ENCODE measurements around the gene VDAC1. TPM values are rescaled to one million over a fixed set of nuclear protein-coding genes. Genes with fewer than 3 reads are reported as not detected.
"Not testable (repeated sequence)": the region's sequence is repeated elsewhere in the genome, so short reads cannot be mapped to it uniquely, and the experiment has no call there.

Gene VDAC1
- total RNA-seq, 1 experiment from 2014 or later = 317 TPM

DNA sequence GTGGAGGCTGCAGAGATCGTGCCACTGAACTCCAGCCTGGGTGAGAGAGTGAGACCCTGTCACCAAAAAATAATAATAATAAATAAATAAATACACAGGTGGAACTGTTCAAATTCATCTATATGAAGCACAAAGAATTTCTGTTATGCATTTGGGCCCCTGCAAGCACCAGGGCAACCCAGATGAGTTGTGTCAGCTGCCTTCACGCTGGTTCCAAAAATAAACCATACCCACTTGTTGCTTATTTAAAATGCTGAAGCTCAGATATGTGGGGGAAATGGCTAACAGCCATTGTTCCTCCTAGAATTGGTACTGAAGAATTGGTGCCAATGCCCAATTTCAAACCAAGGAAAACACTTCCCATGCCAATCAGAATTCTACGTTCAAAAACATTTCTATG lies 25.8 kb downstream of the VDAC1 start:
- no peaks in the 10 kb centered on the region for H3K9me3 Mint-ChIP-seq (ENCODE audit: unreplicated experiment)
- Histone ChIP-seq H3K4me3 (ENCODE audit: low read depth, low read length) (no peak overlapping the region), H3K9me3 (no peaks in the 10 kb centered on the region), H3K36me3 (ENCODE audit: control insufficient read depth, insufficient read depth, low read length) (peaks cover 1% of the 10 kb centered on the region; the same call in 1 of the 2 replicates), H3K27me3 (replicated peaks; ENCODE audit: control insufficient read depth, insufficient read depth, low read length) (no peaks in the 10 kb centered on the region), H3K4me1 (no peaks in the 10 kb centered on the region)
- CTCF ChIA-PET = interaction anchor here (0.6 to 1.4 kb wide), 2 partner anchors 27 to 659 kb away, joined by 4 read pairs; no protein-coding TSS in a partner anchor
- DNase-seq = no peak
- no peaks in the 10 kb centered on the region for H3K4me1 Mint-ChIP-seq (ENCODE audit: low read depth, unreplicated experiment)
- no TSS peak for BruUV-seq (replicated peaks)
- peaks cover 99% of the 10 kb centered on the region for H3K36me3 Mint-ChIP-seq (ENCODE audit: insufficient read depth, unreplicated experiment)
- intact Hi-C loops (cut with micrococcal nuclease; ENCODE audit: unreplicated experiment) = no loop called here
- H3K27ac Mint-ChIP-seq (ENCODE audit: unreplicated experiment) = no peak overlapping the region
- H3K27me3 Mint-ChIP-seq (ENCODE audit: insufficient read depth, unreplicated experiment) = no peaks in the 10 kb centered on the region
- no peak overlapping the region for H3K4me3 Mint-ChIP-seq (ENCODE audit: unreplicated experiment)
- no peak for TF ChIP-seq CTCF (IDR thresholded peaks at IDR 0.05; ENCODE audit: insufficient read depth in 1 of 2, low read depth in 1 of 2, low read length in 1 of 2, severe bottlenecking in 1 of 2, unreplicated experiment in 1 of 2)
- POLR2A ChIA-PET = no interaction called here

GRCh38 chr5:133977858-133978257 lies 26.9 kb downstream of the VDAC1 start:
- H3K4me3 ChIP-seq (ENCODE audit: low read depth, low read length) = no peak overlapping the region
- no peaks in the 10 kb centered on the region for H3K27me3 ChIP-seq (replicated peaks; ENCODE audit: control insufficient read depth, insufficient read depth, low read length)
- no peak for DNase-seq
- H3K4me1 ChIP-seq = no peaks in the 10 kb centered on the region
- CTCF ChIA-PET = interaction anchor here (1.4 kb wide), 1 partner anchor 19 kb away, joined by 3 read pairs; no protein-coding TSS in a partner anchor
- Mint-ChIP-seq H3K4me1 (ENCODE audit: low read depth, unreplicated experiment) (peaks cover 4% of the 10 kb centered on the region), H3K36me3 (ENCODE audit: insufficient read depth, unreplicated experiment) (peaks cover 100% of the 10 kb centered on the region), H3K27ac (ENCODE audit: unreplicated experiment) (no peak overlapping the region), H3K27me3 (ENCODE audit: insufficient read depth, unreplicated experiment) (no peaks in the 10 kb centered on the region), H3K9me3 (ENCODE audit: unreplicated experiment) (no peaks in the 10 kb centered on the region), H3K4me3 (ENCODE audit: unreplicated experiment) (no peak overlapping the region)
- POLR2A ChIA-PET = no interaction called here
- H3K9me3 ChIP-seq = no peaks in the 10 kb centered on the region
- intact Hi-C loops (cut with micrococcal nuclease; ENCODE audit: unreplicated experiment) = no loop called here
- TF ChIP-seq CTCF (IDR thresholded peaks at IDR 0.05; ENCODE audit: insufficient read depth in 1 of 2, low read depth in 1 of 2, low read length in 1 of 2, severe bottlenecking in 1 of 2, unreplicated experiment in 1 of 2) = no peak
- peaks cover 1% of the 10 kb centered on the region; the same call in 1 of the 2 replicates for H3K36me3 ChIP-seq (ENCODE audit: control insufficient read depth, insufficient read depth, low read length)
- BruUV-seq (replicated peaks) = no TSS peak

GRCh38 chr5:133977161-133977787 lies 27.5 kb downstream of the VDAC1 start:
- no peak overlapping the region for H3K27ac Mint-ChIP-seq (ENCODE audit: unreplicated experiment)

DNA sequence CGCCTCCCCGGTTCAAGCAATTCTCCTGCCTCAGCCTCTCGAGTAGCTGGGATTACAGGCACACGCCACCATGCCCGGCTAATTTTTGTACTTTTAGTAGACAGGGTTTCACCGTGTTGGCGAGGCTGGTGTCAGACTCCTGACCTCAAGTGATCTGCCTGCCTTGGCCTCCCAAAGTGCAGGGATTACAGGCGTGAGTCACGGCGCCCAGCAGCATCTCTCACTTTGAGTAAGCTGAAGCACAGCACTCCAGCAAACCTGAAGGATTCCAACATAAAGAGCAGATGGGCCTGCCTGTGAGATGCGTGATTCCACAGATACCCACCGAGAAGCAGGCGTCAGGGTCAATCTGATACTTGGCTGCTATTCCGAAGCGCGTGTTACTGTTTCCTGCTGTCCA lies 29.2 kb downstream of the VDAC1 start:
- H3K27ac Mint-ChIP-seq (ENCODE audit: unreplicated experiment); H3K4me3 ChIP-seq (ENCODE audit: low read depth, low read length); H3K36me3 ChIP-seq (ENCODE audit: control insufficient read depth, insufficient read depth, low read length); POLR2A ChIA-PET; DNase-seq; H3K9me3 Mint-ChIP-seq (ENCODE audit: unreplicated experiment); H3K4me1 ChIP-seq; H3K4me1 Mint-ChIP-seq (ENCODE audit: low read depth, unreplicated experiment); intact Hi-C loops (cut with micrococcal nuclease; ENCODE audit: unreplicated experiment); BruUV-seq (replicated peaks); H3K4me3 Mint-ChIP-seq (ENCODE audit: unreplicated experiment); H3K27me3 Mint-ChIP-seq (ENCODE audit: insufficient read depth, unreplicated experiment); H3K9me3 ChIP-seq; H3K27me3 ChIP-seq (replicated peaks; ENCODE audit: control insufficient read depth, insufficient read depth, low read length): not testable (repeated sequence)
- H3K36me3 Mint-ChIP-seq (ENCODE audit: insufficient read depth, unreplicated experiment) = peaks cover 97% of the 10 kb centered on the region
- CTCF ChIA-PET = interaction anchor here (1.2 kb wide), 1 partner anchor 552 kb away, joined by 4 read pairs; no protein-coding TSS in a partner anchor

More at GRCh38 chr5:133977161-133977787, 27.5 kb downstream of the VDAC1 start:
- Histone ChIP-seq H3K9me3 (no peaks in the 10 kb centered on the region), H3K36me3 (ENCODE audit: control insufficient read depth, insufficient read depth, low read length) (peaks cover 1% of the 10 kb centered on the region; the same call in 1 of the 2 replicates), H3K4me3 (ENCODE audit: low read depth, low read length) (no peak overlapping the region), H3K4me1 (no peaks in the 10 kb centered on the region), H3K27me3 (replicated peaks; ENCODE audit: control insufficient read depth, insufficient read depth, low read length) (no peaks in the 10 kb centered on the region)
- DNase-seq = no peak
- intact Hi-C loops (cut with micrococcal nuclease; ENCODE audit: unreplicated experiment) = no loop called here
- H3K9me3 Mint-ChIP-seq (ENCODE audit: unreplicated experiment) = no peaks in the 10 kb centered on the region
- H3K4me1 Mint-ChIP-seq (ENCODE audit: low read depth, unreplicated experiment) = peaks cover 9% of the 10 kb centered on the region
- ChIA-PET POLR2A (no interaction called here), CTCF (interaction anchor here (0.6 to 1.4 kb wide), 2 partner anchors 19 to 63 kb away, joined by 3 read pairs; no protein-coding TSS in a partner anchor)
- BruUV-seq (replicated peaks) = no TSS peak
- no peak overlapping the region for H3K4me3 Mint-ChIP-seq (ENCODE audit: unreplicated experiment)
- peaks cover 100% of the 10 kb centered on the region for H3K36me3 Mint-ChIP-seq (ENCODE audit: insufficient read depth, unreplicated experiment)
- TF ChIP-seq CTCF (IDR thresholded peaks at IDR 0.05; ENCODE audit: insufficient read depth in 1 of 2, low read depth in 1 of 2, low read length in 1 of 2, severe bottlenecking in 1 of 2, unreplicated experiment in 1 of 2) = no peak
- no peaks in the 10 kb centered on the region for H3K27me3 Mint-ChIP-seq (ENCODE audit: insufficient read depth, unreplicated experiment)

Data from Caco-2 (cell line).